Loucy (cell line): Measurements from ENCODE around the gene KLF3.
"Not testable (repeated sequence)": the region's sequence is repeated elsewhere in the genome, so short reads cannot be mapped to it uniquely, and the experiment has no call there.

ENCODE experiments used
- H2AFZ ChIP-seq: fragments of 200-600 bp; sonication (generic); 2 replicates; pipeline ENCODE4 v1.6.0; 2016; ENCODE audit warnings: antibody characterized with exemption, mild to moderate bottlenecking, low read length, moderate library complexity
- H3F3A ChIP-seq: fragments of 200-600 bp; 2 replicates; pipeline ENCODE4 v1.6.0; 2016; ENCODE audit warnings: antibody characterized with exemption, low read depth, mild to moderate bottlenecking
- H3K27me3 ChIP-seq: fragments of 200-600 bp; sonication (generic); 2 replicates; pipeline ENCODE4 v1.6.1; 2014; ENCODE audit warnings: low read length, mild to moderate bottlenecking; ENCODE audit not compliant: insufficient read depth, poor library complexity, severe bottlenecking
- H3K36me3 ChIP-seq: fragments of 200-600 bp; sonication (generic); 2 replicates; pipeline ENCODE4 v1.6.1; 2016; ENCODE audit warnings: low read length; ENCODE audit not compliant: insufficient read depth
- H3K4me1 ChIP-seq: fragments of 200-600 bp; sonication (generic); 2 replicates; pipeline ENCODE4 v1.5.1; 2014; ENCODE audit warnings: low read length, mild to moderate bottlenecking; ENCODE audit not compliant: insufficient read depth, poor library complexity, severe bottlenecking
- H3K4me2 ChIP-seq: fragments of 200-600 bp; sonication (generic); 2 replicates; pipeline ENCODE4 v1.6.0; 2014; ENCODE audit warnings: antibody characterized with exemption, low read length, low read depth, mild to moderate bottlenecking; ENCODE audit not compliant: poor library complexity, severe bottlenecking
- H3K4me3 ChIP-seq: fragments of 200-600 bp; sonication (generic); 2 replicates; pipeline ENCODE4 v1.5.1; 2014; ENCODE audit warnings: low read length, mild to moderate bottlenecking, mixed read lengths; ENCODE audit not compliant: poor library complexity, severe bottlenecking
- H3K79me2 ChIP-seq: fragments of 200-600 bp; sonication (generic); 2 replicates; pipeline ENCODE4 v1.6.1; 2014; ENCODE audit warnings: low read length; ENCODE audit not compliant: insufficient read depth
- H3K9ac ChIP-seq: fragments of 200-600 bp; sonication (generic); 2 replicates; pipeline ENCODE4 v1.6.0; 2014; ENCODE audit warnings: mild to moderate bottlenecking, low read depth, low read length, moderate library complexity; ENCODE audit not compliant: poor library complexity, severe bottlenecking
- H3K9me2 ChIP-seq: fragments of 200-600 bp; sonication (generic); replicated peaks from 2 replicates; pipeline ENCODE4 v1.6.1; 2016; ENCODE audit warnings: low read depth, low read length, mixed read lengths
- H3K9me3 ChIP-seq: fragments of 200-600 bp; sonication (generic); 2 replicates; pipeline ENCODE4 v1.6.1; 2014; ENCODE audit warnings: mild to moderate bottlenecking, antibody characterized with exemption, low read length, low read depth; ENCODE audit not compliant: insufficient read depth
- H4K20me1 ChIP-seq: fragments of 200-600 bp; sonication (generic); 2 replicates; pipeline ENCODE4 v1.6.0; 2014; ENCODE audit warnings: antibody characterized with exemption, low read length, mild to moderate bottlenecking; ENCODE audit not compliant: insufficient read depth, poor library complexity, severe bottlenecking
- CTCF ChIP-seq: fragments of 200-600 bp; sonication (generic); conservative IDR thresholded peaks from 2 replicates; pipeline ENCODE4 v1.5.1; 2014; ENCODE audit warnings: mild to moderate bottlenecking, antibody characterized with exemption, low read length
- EZH2phosphoT487 ChIP-seq: fragments of 200-600 bp; IDR thresholded peaks from 2 replicates; pipeline ENCODE4 v1.6.1; 2018; ENCODE audit warnings: antibody characterized with exemption, mild to moderate bottlenecking, moderate library complexity, borderline replicate concordance

Gene KLF3

GRCh38 chr4:38623260-38623659, 40.7 kb upstream of the KLF3 start:
- TF ChIP-seq CTCF (no peak), EZH2phosphoT487 (no peak)
- Histone ChIP-seq H3K4me2 (no peak overlapping the region), H3K79me2 (no peaks in the 10 kb centered on the region), H3K4me3 (no peak overlapping the region), H4K20me1 (no peaks in the 10 kb centered on the region), H3K4me1 (no peaks in the 10 kb centered on the region), H2AFZ (no peak overlapping the region), H3K9ac (no peak overlapping the region), H3F3A (no peaks in the 10 kb centered on the region), H3K27me3 (no peaks in the 10 kb centered on the region), H3K9me3 (no peaks in the 10 kb centered on the region), H3K36me3 (no peaks in the 10 kb centered on the region), H3K9me2 (no peaks in the 10 kb centered on the region)

GRCh38 chr4:38624311-38624710, 39.7 kb upstream of the KLF3 start:
- no peaks in the 10 kb centered on the region for H3K36me3 ChIP-seq
- H3F3A ChIP-seq = no peaks in the 10 kb centered on the region
- H3K27me3 ChIP-seq = no peaks in the 10 kb centered on the region
- H2AFZ ChIP-seq = no peak overlapping the region
- H3K9me3 ChIP-seq = no peaks in the 10 kb centered on the region
- no peak overlapping the region for H3K4me2 ChIP-seq
- H3K9ac ChIP-seq = no peak overlapping the region
- no peaks in the 10 kb centered on the region for H3K4me1 ChIP-seq
- H4K20me1 ChIP-seq = no peaks in the 10 kb centered on the region
- H3K79me2 ChIP-seq = no peaks in the 10 kb centered on the region
- H3K9me2 ChIP-seq = no peaks in the 10 kb centered on the region
- no peak for TF ChIP-seq CTCF
- no peak for TF ChIP-seq EZH2phosphoT487
- H3K4me3 ChIP-seq = no peak overlapping the region

GRCh38 chr4:38625508-38625907, 38.5 kb upstream of the KLF3 start:
- H3K27me3 ChIP-seq = no peaks in the 10 kb centered on the region
- H3K79me2 ChIP-seq = no peaks in the 10 kb centered on the region
- no peak overlapping the region for H2AFZ ChIP-seq
- no peaks in the 10 kb centered on the region for H4K20me1 ChIP-seq
- H3K4me1 ChIP-seq = no peaks in the 10 kb centered on the region
- no peaks in the 10 kb centered on the region for H3K9me3 ChIP-seq
- H3K9ac ChIP-seq = no peak overlapping the region
- no peak overlapping the region for H3K4me3 ChIP-seq
- no peaks in the 10 kb centered on the region for H3K36me3 ChIP-seq
- TF ChIP-seq EZH2phosphoT487 = no peak
- TF ChIP-seq CTCF = no peak
- H3K9me2 ChIP-seq = no peaks in the 10 kb centered on the region
- H3K4me2 ChIP-seq = no peak overlapping the region
- H3F3A ChIP-seq = no peaks in the 10 kb centered on the region

GRCh38 chr4:38626901-38627444, 37.0 kb upstream of the KLF3 start:
- not testable (repeated sequence) for H3K4me2 ChIP-seq, H3K9me3 ChIP-seq, H3K9ac ChIP-seq, H3K36me3 ChIP-seq, H3K4me1 ChIP-seq, H3K4me3 ChIP-seq, H3K27me3 ChIP-seq, H4K20me1 ChIP-seq, H2AFZ ChIP-seq, H3F3A ChIP-seq, H3K79me2 ChIP-seq, H3K9me2 ChIP-seq
